HepG2 (cell line): ENCODE measurements around the gene OAS3.

Experiments
- CTCF ChIP-seq: sonication (generic); formaldehyde crosslinking; IDR thresholded peaks from 2 replicates; pipeline ENCODE4 v1.5.0; 2020; ENCODE audit warnings: mild to moderate bottlenecking, missing genetic modification reagents, moderate library complexity
- FOXA1 ChIP-seq, 2 experiments: fragments of 450-650 bp in 1 of 2; sonication (generic) in 1 of 2; formaldehyde crosslinking in 1 of 2; IDR thresholded peaks; 2 replicates each; pipeline versions ENCODE4 v1.4.0 to v1.6.1; 2016 to 2020; ENCODE audit warnings: missing genetic modification reagents in 1 of 2
- MAX ChIP-seq: IDR thresholded peaks from 2 replicates; pipeline ENCODE4 v1.6.1; 2012; ENCODE audit warnings: inconsistent platforms
- TCF12 ChIP-seq, 2 experiments: fragments of 450-650 bp in 1 of 2; sonication (generic) in 1 of 2; formaldehyde crosslinking in 1 of 2; IDR thresholded peaks; 2 replicates each; pipeline versions ENCODE4 v1.6.1 to v1.8.0; 2017 to 2022; ENCODE audit warnings: antibody characterized with exemption in 1 of 2, mild to moderate bottlenecking in 1 of 2, missing genetic modification reagents in 1 of 2, moderate library complexity in 1 of 2
- ZNF383 ChIP-seq: sonication (generic); formaldehyde crosslinking; IDR thresholded peaks from 2 replicates; pipeline ENCODE4 v1.4.0; 2020; ENCODE audit warnings: missing genetic modification reagents, mild to moderate bottlenecking, borderline replicate concordance

GRCh38 chr12:113019025-113019424 lies 80.8 kb downstream of the OAS3 start:
- TF ChIP-seq ZNF383 (CRISPR knock-in tag) (no peak), FOXA1 (IDR thresholded peaks at IDR 0.05) (no peak), FOXA1 (CRISPR knock-in tag; IDR thresholded peaks at IDR 0.05) (no peak), TCF12 (IDR thresholded peaks at IDR 0.05) (no peak), TCF12 (CRISPR knock-in tag; IDR thresholded peaks at IDR 0.05) (no peak), CTCF (no peak), MAX (no peak)
